MCF 10A (cell line): Measurements from ENCODE around the gene CIBAR2. TPM values are rescaled to one million over a fixed set of nuclear protein-coding genes. Genes with fewer than 3 reads are reported as not detected.

Experiments used
- BruUV-seq: library from RNA; stranded (reverse); fragments of 400-500 nt; replicated peaks from 2 replicates; lab custom pipeline; 2021; lab: Mats Ljungman, UMichigan
- CTCF ChIA-PET: fragments of 300-600 bp; sonication (Branson Sonifier 250); formaldehyde crosslinking; extraction: SDS; loops from one replicate; lab custom pipeline; 2021; ENCODE audit warnings: antibody characterized with exemption, inconsistent platforms; lab: Yijun Ruan, JAX
- POLR2A ChIA-PET: fragments of 300-600, 350-650 bp; sonication (Branson Sonifier 250); formaldehyde crosslinking; extraction: SDS; loops from one replicate; lab custom pipeline; 2020; ENCODE audit warnings: antibody characterized with exemption, inconsistent platforms; lab: Yijun Ruan, JAX
- DNase-seq: peaks from one replicate; pipeline ENCODE4 v3.0.0-alpha.2; 2018; ENCODE audit not compliant: unreplicated experiment
- H3K27ac Mint-ChIP-seq: one replicate; pipeline ENCODE4 v1.8.0; 2022; ENCODE audit warnings: mild to moderate bottlenecking, low read depth, mixed read lengths; ENCODE audit not compliant: unreplicated experiment
- H3K27me3 Mint-ChIP-seq: one replicate; pipeline ENCODE4 v1.8.0; 2022; ENCODE audit warnings: mixed read lengths; ENCODE audit not compliant: insufficient read depth, unreplicated experiment
- H3K36me3 Mint-ChIP-seq: one replicate; pipeline ENCODE4 v1.8.0; 2022; ENCODE audit warnings: mild to moderate bottlenecking, moderate library complexity, mixed read lengths; ENCODE audit not compliant: insufficient read depth, unreplicated experiment
- H3K4me1 Mint-ChIP-seq: one replicate; pipeline ENCODE4 v1.8.0; 2022; ENCODE audit warnings: mixed read lengths; ENCODE audit not compliant: insufficient read depth, unreplicated experiment
- H3K4me3 Mint-ChIP-seq: one replicate; pipeline ENCODE4 v1.8.0; 2022; ENCODE audit warnings: mild to moderate bottlenecking, moderate library complexity, mixed read lengths; ENCODE audit not compliant: unreplicated experiment
- H3K9me3 Mint-ChIP-seq: one replicate; pipeline ENCODE4 v1.8.0; 2022; ENCODE audit warnings: mixed read lengths; ENCODE audit not compliant: unreplicated experiment
- intact Hi-C: fragments of 100-400 bp; cut with micrococcal nuclease; formaldehyde crosslinking; loops from 2 replicates; pipeline ENCODE4 v1.14.1; 2022
- total RNA-seq: library from RNA; stranded (reverse); gene quantifications from 2 replicates; pipeline ENCODE4 v1.2.3, GENCODE V29; 2022
- TF ChIP-seq, protein P1 (sequence below): fragments of 200-600 bp; IDR thresholded peaks from one replicate; pipeline ENCODE4 v1.8.0; 2022; ENCODE audit warnings: antibody characterized with exemption, mild to moderate bottlenecking; ENCODE audit not compliant: unreplicated experiment

Gene CIBAR2
- total RNA-seq, 1 experiment from 2014 or later, result not detected

DNA sequence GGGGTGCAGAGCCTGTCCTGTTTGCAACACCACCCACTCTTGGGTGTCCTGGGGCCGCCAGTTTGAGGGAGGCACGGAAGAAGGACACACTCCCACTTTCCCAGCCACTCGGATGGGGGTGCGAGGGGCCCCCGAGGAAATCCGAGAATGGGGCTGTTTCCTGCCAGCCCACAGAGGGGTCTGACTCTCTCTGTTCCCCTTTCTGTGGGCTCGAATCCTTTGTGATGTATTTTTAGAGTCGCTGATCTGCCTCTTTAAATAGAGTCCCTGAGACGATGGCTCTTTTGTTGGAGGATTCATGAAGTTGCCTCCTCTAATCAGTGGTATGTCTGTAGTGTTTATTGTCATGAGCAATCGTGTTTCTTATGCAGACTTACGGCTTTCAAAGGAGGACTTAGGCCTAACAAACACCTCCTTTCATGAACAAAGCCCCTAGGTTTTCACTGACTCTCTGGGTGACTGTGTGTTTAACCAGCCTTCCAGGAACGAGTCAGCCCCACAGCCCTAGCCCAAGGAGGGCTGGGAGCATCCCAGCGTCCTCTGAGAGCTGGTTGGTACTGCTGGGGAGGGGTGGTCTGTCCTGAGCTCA, 29.1 kb downstream of the CIBAR2 start:
- TF ChIP-seq, protein P1, sequence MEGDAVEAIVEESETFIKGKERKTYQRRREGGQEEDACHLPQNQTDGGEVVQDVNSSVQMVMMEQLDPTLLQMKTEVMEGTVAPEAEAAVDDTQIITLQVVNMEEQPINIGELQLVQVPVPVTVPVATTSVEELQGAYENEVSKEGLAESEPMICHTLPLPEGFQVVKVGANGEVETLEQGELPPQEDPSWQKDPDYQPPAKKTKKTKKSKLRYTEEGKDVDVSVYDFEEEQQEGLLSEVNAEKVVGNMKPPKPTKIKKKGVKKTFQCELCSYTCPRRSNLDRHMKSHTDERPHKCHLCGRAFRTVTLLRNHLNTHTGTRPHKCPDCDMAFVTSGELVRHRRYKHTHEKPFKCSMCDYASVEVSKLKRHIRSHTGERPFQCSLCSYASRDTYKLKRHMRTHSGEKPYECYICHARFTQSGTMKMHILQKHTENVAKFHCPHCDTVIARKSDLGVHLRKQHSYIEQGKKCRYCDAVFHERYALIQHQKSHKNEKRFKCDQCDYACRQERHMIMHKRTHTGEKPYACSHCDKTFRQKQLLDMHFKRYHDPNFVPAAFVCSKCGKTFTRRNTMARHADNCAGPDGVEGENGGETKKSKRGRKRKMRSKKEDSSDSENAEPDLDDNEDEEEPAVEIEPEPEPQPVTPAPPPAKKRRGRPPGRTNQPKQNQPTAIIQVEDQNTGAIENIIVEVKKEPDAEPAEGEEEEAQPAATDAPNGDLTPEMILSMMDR, result no peak
- ChIA-PET POLR2A (no interaction called here), CTCF (no interaction called here)
- BruUV-seq, result no TSS peak
- H3K27ac Mint-ChIP-seq, result no peak overlapping the region
- H3K36me3 Mint-ChIP-seq, result peaks cover 8% of the 10 kb centered on the region
- H3K4me3 Mint-ChIP-seq, result no peak overlapping the region
- H3K27me3 Mint-ChIP-seq, result no peaks in the 10 kb centered on the region
- DNase-seq, result no peak
- H3K9me3 Mint-ChIP-seq, result no peaks in the 10 kb centered on the region
- no peaks in the 10 kb centered on the region for H3K4me1 Mint-ChIP-seq
- intact Hi-C loops, result loop anchor here (10.0 kb wide), 1 partner anchor 328 kb away; no protein-coding TSS in a partner anchor

DNA sequence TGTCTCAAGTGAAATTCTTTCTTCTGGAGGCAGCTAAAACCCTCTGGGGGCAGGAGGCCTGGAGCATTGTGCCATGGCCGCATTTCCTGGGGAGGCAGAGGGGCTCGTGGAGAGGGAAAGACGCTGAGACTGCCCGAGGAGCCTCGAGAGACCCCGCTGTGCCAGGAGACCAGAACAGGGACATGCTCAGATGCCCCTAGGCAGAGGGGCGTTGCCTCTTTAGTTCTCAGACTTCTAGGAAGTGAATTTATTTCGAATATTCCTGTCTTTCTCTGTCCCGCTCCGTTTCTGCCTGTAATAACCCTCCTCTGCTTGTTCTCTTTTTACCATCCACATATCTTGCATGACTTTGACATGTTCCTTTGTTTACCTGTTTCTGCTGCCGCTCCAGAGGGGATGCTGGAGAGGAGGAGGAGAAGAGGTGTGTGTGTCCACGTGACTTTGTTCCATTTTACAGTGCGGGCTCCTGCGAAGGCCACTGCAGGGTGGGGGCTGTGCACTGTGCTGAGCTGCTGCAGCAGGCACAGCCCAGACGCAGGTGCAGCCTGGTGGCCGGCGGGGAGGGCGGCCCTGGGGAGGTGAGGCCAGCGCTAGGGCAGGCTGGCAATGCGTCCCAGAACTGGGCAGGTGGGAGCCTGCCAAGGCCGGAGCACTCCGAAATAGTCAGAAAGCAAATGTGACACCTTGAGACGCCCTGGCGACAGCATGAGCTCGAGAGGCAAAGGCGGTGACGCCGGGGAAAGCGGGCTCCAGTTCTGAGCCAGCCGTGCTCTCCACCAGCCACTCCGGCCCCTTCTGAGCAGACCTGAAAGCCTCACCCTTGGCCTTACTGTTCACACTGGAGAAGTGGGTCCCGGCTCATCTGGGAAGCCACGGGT, 29.9 kb downstream of the CIBAR2 start:
- BruUV-seq, result no TSS peak
- no peak overlapping the region for H3K27ac Mint-ChIP-seq
- TF ChIP-seq, protein P1, result no peak

DNA sequence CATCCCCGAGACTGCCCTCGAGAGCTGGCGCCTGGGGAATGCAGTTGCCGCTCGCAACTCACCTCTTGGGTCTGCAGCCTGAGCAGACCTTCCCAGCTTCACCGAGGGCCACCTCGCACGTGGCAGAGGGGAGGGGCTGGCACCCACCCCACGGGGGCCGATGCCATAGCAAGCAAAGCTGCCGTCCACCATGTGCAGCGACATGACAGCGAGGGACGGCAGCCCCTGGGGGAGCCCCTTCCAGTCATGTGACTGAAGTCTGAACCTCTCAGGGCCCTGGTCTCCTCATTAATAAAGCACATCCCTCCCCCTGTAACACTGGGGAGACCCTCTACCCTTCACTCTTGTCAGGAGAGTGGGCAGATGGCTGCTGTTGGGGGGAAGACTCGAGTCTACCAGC, 30.5 kb downstream of the CIBAR2 start:
- no peak overlapping the region for H3K4me3 Mint-ChIP-seq
- no peaks in the 10 kb centered on the region for H3K9me3 Mint-ChIP-seq
- intact Hi-C loops, result loop anchor here (10.0 kb wide), 1 partner anchor 327 kb away; no protein-coding TSS in a partner anchor
- H3K27ac Mint-ChIP-seq, result no peak overlapping the region
- H3K27me3 Mint-ChIP-seq, result no peaks in the 10 kb centered on the region
- CTCF ChIA-PET, result no interaction called here
- DNase-seq, result no peak
- POLR2A ChIA-PET, result no interaction called here
- no peaks in the 10 kb centered on the region for H3K4me1 Mint-ChIP-seq
- BruUV-seq, result no TSS peak
- TF ChIP-seq, protein P1, result no peak
- H3K36me3 Mint-ChIP-seq, result peaks cover 12% of the 10 kb centered on the region

More for the DNA sequence above, 29.9 kb downstream of the CIBAR2 start:
- Mint-ChIP-seq H3K36me3 (peaks cover 12% of the 10 kb centered on the region), H3K4me1 (no peaks in the 10 kb centered on the region), H3K9me3 (no peaks in the 10 kb centered on the region), H3K27me3 (no peaks in the 10 kb centered on the region), H3K4me3 (no peak overlapping the region)
- DNase-seq, result no peak
- CTCF ChIA-PET, result no interaction called here
- intact Hi-C loops, result loop anchor here (10.0 kb wide), 1 partner anchor 328 kb away; no protein-coding TSS in a partner anchor
- POLR2A ChIA-PET, result no interaction called here

DNA sequence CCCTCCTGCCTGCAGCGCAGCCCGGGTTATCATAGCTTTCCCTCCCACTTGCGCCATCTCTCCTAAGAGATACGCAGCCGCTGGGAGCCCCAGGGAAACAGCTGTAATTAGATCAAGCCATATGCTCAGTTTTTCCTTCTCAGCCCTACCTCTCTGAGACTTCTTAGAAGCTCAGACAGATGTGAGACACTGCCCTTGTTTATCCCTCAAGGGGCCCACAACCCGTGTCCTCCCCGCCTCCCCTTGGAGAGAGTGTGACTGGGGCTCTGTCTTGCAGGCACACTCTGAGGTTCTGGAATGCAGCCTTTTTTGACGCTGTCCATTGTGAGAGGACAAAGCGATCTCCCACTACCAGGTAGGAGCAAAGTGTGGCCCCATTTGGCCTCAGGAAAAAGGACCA, 31.2 kb downstream of the CIBAR2 start:
- no peak for DNase-seq
- POLR2A ChIA-PET, result no interaction called here
- no peaks in the 10 kb centered on the region for H3K4me1 Mint-ChIP-seq
- H3K4me3 Mint-ChIP-seq, result no peak overlapping the region
- BruUV-seq, result no TSS peak
- TF ChIP-seq, protein P1, result no peak
- peaks cover 12% of the 10 kb centered on the region for H3K36me3 Mint-ChIP-seq
- no peaks in the 10 kb centered on the region for H3K9me3 Mint-ChIP-seq
- intact Hi-C loops, result loop anchor here (10.0 kb wide), 1 partner anchor 326 kb away; no protein-coding TSS in a partner anchor
- H3K27ac Mint-ChIP-seq, result no peak overlapping the region
- CTCF ChIA-PET, result no interaction called here
- no peaks in the 10 kb centered on the region for H3K27me3 Mint-ChIP-seq
